NCI-H345 (cell line): ENCODE data around the gene KIF21A.
"Not testable (repeated sequence)": the region's sequence is repeated elsewhere in the genome, so short reads cannot be mapped to it uniquely, and the experiment has no call there.

ENCODE experiments used
- DNase-seq: peaks from one replicate; lab custom pipeline; 2025; lab: John Stamatoyannopoulos, UW

KIF21A gene

DNA sequence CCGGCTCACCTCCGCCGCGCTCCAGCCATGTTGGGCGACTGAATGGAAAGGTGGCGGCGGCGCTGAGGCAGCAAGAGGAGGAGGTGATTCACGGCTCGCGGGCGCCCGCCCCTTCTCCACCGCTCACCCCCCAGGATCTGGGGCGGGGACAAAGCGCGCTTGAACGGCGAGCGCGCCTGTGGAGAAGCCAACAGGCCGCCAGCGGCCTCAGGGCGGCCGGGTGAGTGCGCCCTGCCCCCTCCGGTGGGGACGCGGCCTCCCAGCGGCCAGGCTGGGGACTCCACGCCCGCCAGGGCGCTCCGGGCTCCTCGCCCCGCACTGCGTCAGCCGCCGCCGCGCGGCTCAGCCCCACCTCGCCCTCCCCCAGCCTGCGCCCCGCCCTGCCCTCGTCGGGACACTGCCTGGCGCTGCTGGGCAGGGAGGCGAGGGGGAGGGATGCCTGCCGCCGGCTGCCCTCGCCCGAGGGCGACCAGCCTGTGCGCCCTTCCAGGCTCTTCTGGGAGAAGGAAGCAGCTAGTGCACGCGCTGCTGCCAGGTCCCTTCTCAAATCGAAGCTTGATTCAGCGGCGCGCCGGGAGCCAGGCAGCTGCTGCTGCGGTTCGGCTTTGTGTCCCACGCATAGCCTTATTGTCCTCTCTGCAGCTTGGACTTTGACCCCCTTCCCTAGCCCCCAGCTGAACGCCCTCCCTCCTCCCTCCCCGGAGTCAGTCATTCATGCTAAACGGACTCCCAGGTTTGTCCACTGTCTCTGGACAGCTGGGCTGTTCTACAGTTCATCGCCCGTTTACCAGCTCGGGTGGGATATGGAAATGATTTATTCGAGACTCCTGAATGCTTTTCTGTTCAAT is at the start of gene KIF21A:
KIF21A (minus strand) TSS at position 40 of the 848 bp plus-strand sequence. CDS start 150 bp downstream, outside the sequence.
- DNase-seq, result peak; percentile 88

DNA sequence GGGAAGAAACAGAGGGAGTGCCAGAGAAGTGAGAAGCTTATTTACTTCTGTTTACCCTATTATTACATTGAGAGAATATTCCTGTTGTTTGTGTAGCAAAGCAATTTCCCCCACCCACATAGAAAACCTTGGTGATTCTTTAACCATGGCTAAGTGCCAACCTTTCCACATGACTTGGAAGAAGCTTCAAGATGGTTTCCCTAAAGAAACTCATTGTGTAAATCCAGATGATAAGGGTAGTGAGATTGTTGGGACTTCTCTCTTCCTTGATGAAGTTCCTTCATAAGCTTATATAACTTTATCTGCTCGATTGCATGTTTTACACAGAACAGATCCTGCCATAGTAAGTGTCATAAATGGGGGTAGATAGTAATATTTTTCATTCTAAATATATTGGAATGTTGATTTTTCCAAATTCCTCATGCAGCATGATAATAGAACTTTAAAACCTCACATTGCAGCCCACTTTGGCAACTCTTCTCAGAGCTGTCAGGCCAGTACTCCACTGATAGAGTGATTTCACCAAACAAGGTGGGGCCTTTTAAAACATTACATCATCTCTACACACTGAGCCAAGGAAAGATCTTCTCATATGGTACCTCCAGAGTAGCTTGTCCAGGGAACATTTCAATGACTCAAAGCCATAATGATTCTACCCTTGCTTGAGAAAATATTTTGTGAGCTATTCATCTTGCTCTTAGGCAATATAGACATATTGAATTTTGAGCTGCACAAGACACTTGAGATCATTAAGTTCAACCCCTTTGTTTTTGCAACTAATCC is 47.8 kb upstream of the KIF21A start:
- no peak for DNase-seq

- no peak for DNase-seq
Measured at GRCh38 chr12:39483597-39483996, 40.7 kb upstream of the KIF21A start.

- no peak for DNase-seq
Measured at GRCh38 chr12:39483042-39483441, 40.1 kb upstream of the KIF21A start.

- no peak for DNase-seq
Measured at GRCh38 chr12:39476894-39477293, 34.0 kb upstream of the KIF21A start.

GRCh38 chr12:39476121-39476520 is 33.2 kb upstream of the KIF21A start:
- no peak for DNase-seq

- not testable (repeated sequence) for DNase-seq
Measured at GRCh38 chr12:39475136-39475535, 32.2 kb upstream of the KIF21A start.

DNA sequence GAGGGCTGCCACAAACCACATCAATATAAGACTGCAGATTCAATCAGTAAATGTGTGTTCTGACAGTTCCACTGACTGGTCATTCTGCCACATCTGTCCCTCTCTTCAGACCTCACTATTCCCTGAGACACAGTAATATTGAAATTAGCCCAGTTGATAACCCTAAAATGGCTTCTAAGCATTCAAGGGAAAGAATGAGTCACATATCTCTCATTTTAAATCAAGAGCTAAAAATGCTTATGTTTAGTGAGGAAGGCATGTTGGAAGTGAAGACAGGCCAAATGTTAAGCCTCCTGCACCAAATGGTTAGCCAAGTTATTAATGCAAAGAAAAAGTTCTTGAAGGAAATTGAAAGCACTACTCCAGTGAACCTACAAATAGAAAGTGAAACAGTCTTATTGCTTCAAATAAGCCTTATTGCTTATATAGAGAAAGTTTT is 24.5 kb upstream of the KIF21A start:
- no peak for DNase-seq

- DNase-seq, result no peak
Measured at GRCh38 chr12:39464976-39465695, 22.2 kb upstream of the KIF21A start.

- DNase-seq, result no peak
Measured at GRCh38 chr12:39461059-39461458, 18.1 kb upstream of the KIF21A start.

GRCh38 chr12:39459027-39459434 is 16.1 kb upstream of the KIF21A start:
- no peak for DNase-seq

DNA sequence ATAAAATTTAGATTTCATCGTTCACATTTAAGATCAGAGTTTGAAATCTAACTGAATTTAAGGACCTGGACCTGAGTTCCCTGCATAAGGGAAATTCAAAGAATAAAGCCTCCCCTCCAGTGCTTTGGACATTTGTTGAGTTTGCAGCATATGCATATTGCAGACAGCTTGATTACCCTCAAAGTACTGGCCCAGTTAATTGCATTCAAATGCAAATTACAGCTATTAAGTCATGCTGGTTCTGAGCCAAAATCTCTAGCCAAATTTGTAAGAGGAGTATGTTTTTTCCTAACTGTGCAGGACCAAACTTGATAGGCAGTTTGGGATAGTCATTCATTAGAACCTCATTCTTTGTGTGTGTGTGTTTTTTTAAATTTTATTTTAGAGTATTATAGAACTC is 9.1 kb upstream of the KIF21A start:
- no peak for DNase-seq

- DNase-seq, result no peak
Measured at GRCh38 chr12:39448038-39448437, 5.1 kb upstream of the KIF21A start.

- DNase-seq, result no peak
Measured at GRCh38 chr12:39443929-39444209, 949 bp upstream of the KIF21A start.

DNA sequence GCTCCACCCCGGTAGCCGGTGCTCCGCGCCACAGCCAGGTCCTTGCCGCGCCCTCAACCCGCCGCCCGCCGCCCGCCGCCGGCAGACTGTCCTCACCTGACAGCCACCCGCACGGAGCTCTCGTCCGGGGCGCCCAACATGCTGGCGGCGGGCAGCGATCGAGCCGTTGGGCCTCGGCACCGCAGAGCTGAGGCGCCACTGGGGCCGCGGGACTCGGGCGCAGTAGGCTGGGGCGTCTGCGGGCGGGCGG is 164 bp downstream of the KIF21A start:
- no peak for DNase-seq

GRCh38 chr12:39441963-39442830 is 723 bp downstream of the KIF21A start:
- peak; percentile 64 for DNase-seq

GRCh38 chr12:39441189-39441962 is 1.5 kb downstream of the KIF21A start:
- DNase-seq, result no peak

GRCh38 chr12:39440781-39441180 is 2.1 kb downstream of the KIF21A start:
- DNase-seq, result no peak

DNA sequence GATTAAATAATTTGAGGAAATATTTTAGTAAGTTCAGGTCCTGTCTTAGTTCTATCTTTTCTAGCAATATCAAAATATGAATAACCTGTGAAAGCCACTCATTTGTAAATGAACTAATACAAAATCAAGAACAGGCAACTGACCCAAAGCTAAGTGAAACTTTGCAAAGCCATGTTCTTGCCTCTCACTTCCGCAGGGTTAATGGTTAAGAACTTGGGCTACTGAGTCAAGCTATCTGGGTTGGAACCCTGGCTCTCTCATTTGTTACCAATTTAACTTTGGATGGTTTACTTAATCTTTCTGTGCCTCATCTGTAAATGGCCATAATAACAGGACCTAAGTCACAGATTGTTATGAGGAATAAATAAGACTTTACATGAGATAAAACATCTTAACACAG is 2.8 kb downstream of the KIF21A start:
- no peak for DNase-seq

GRCh38 chr12:39435531-39435930 is 7.4 kb downstream of the KIF21A start:
- DNase-seq, result no peak

DNA sequence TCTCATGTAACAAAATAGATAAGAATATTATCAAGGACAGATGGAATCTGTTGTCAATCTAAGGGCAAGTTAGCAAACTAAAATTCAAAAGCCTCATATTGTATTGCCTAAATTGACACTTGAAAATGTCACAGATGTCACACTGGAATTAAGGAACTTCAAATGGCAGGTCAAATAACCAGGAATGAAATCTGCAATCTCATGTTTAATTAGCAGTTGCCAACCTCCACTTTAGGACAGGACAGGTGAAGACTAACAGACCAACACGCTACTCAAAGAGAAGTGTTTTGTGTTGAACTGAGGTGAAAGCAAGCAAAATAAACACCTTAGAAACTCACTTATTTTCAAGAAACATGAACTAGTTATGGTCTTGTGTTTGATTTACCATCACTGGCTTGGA is 11.1 kb downstream of the KIF21A start:
- DNase-seq, result no peak
